ENCODE measurements around the gene LBX1.

Gene LBX1

DNA sequence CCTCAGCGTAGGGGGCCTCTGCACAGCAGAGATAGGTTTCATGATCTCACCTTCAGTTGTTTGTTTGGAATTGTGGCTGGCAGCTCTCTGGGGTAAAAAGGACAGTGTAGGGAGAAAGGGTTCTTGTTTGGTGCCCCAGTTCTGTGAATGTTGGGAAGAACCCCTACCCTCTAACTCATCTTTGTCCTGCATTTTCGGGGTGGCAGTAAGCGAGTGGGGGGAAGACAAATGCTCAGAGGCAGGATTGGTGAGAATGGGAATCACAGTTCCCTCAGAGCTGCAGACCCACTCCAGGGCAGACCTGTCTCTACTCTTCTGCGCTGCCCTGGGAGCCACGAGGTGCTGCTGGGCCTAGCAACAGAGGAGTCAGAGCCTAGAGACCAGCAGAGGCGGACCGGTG is 1.8 kb upstream of the LBX1 start:
- TF ChIP-seq CTCF (IDR thresholded peaks at IDR 0.05; ENCODE audit: insufficient read depth, low read length, poor library complexity, severe bottlenecking) = no peak
- H3K4me3 ChIP-seq (replicated peaks; ENCODE audit: low read depth, low read length) = no peak overlapping the region
- no peaks in the 10 kb centered on the region for H3K36me3 ChIP-seq (ENCODE audit: control insufficient read depth, insufficient read depth, low read length)
- no peak for DNase-seq (ENCODE audit: extremely low read depth, insufficient read length)
- peaks cover 9% of the 10 kb centered on the region for H3K27me3 ChIP-seq (replicated peaks; ENCODE audit: control insufficient read depth, insufficient read depth, low read length)

DNA sequence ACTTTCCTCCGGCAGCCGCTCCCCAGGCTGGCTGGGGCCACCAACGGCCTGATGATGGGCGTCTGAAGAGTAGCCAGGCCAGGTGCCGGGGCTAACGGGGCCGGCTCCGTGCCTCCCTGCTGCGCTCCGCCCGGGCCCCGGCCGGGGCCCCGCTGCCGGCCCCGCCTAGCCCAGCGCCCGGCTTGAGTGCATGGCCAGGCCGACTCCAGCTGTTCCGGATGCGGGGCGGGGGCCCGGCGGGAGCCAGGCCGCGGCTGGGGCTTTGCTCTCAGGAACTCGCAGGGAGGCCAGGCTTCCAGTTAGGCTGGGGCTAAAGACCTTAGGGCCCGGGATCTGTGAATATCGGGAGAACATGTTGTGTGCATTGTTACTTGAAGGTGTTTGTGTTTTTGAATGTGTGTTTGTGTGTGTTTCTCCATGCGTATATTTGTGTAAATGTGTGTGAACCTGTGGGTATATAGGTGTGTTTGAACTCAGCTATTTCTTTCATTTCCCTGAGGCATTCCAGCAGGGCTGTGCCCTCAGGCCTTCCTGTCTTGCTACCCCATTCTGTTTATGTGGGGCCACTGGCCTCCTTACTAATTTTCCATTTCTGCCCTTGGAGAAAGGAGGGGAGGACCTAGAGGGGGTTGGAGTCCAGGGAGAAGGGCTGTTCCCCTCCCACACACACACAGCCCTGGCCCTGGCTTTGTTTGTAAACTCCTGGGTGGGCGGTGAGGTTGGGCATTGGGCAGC is 1.1 kb upstream of the LBX1 start:
- Histone ChIP-seq H3K27me3 (replicated peaks; ENCODE audit: control insufficient read depth, insufficient read depth, low read length) (peaks cover 9% of the 10 kb centered on the region), H3K4me3 (replicated peaks; ENCODE audit: low read depth, low read length) (no peak overlapping the region), H3K36me3 (ENCODE audit: control insufficient read depth, insufficient read depth, low read length) (no peaks in the 10 kb centered on the region)
- no peak for TF ChIP-seq CTCF (IDR thresholded peaks at IDR 0.05; ENCODE audit: insufficient read depth, low read length, poor library complexity, severe bottlenecking)
- no peak for DNase-seq (ENCODE audit: extremely low read depth, insufficient read length)

- no peak for DNase-seq (ENCODE audit: extremely low read depth, insufficient read length)
- Histone ChIP-seq H3K4me3 (replicated peaks; ENCODE audit: low read depth, low read length) (no peak overlapping the region), H3K27me3 (replicated peaks; ENCODE audit: control insufficient read depth, insufficient read depth, low read length) (peaks cover 9% of the 10 kb centered on the region)
Measured at GRCh38 chr10:101228966-101229265, 347 bp downstream of the LBX1 start.

GRCh38 chr10:101228153-101228965 is 904 bp downstream of the LBX1 start:
- no peak overlapping the region for H3K4me3 ChIP-seq (replicated peaks; ENCODE audit: low read depth, low read length)
- TF ChIP-seq CTCF (IDR thresholded peaks at IDR 0.05; ENCODE audit: insufficient read depth, low read length, poor library complexity, severe bottlenecking) = no peak
- H3K36me3 ChIP-seq (ENCODE audit: control insufficient read depth, insufficient read depth, low read length) = no peaks in the 10 kb centered on the region
- peaks cover 9% of the 10 kb centered on the region for H3K27me3 ChIP-seq (replicated peaks; ENCODE audit: control insufficient read depth, insufficient read depth, low read length)
- no peak for DNase-seq (ENCODE audit: extremely low read depth, insufficient read length)

More at GRCh38 chr10:101228966-101229265, 347 bp downstream of the LBX1 start:
- TF ChIP-seq CTCF (IDR thresholded peaks at IDR 0.05; ENCODE audit: insufficient read depth, low read length, poor library complexity, severe bottlenecking) = no peak
- H3K36me3 ChIP-seq (ENCODE audit: control insufficient read depth, insufficient read depth, low read length) = no peaks in the 10 kb centered on the region

DNA sequence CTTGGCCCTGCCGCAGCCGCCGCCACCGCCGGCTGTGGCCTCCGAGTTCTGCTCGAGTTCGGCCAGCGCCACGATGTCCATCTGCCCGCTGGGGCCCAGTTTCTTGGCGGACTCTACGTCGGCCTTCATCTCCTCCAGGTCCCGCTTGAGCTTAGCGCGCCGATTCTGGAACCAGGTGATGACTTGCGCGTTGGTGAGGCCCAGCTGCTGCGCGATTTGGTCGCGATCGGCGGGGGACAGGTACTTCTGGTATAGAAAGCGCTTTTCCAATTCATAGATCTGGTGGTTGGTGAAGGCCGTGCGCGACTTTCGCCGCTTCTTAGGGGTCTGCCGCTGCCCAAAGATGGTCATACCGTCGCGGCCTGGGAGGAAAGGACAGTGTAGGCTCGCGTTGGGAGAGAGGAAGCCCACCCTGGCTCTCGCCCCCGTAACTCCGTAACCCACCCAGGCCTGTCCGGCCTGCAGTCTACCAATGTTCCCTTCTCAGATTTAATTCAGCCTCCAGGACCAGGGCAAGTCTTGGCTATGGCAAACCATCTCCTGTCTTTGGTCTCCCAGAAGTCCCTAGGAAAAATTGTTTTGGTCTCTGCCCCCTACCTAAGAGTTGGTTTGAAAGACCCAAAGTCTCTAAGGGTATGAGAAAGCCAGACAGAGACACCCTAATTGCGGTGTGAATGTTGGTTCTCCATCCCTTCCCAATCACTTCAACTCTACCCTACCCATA is 1.7 kb downstream of the LBX1 start:
- TF ChIP-seq CTCF (IDR thresholded peaks at IDR 0.05; ENCODE audit: insufficient read depth, low read length, poor library complexity, severe bottlenecking) = no peak
- Histone ChIP-seq H3K4me3 (replicated peaks; ENCODE audit: low read depth, low read length) (no peak overlapping the region), H3K27me3 (replicated peaks; ENCODE audit: control insufficient read depth, insufficient read depth, low read length) (peaks cover 9% of the 10 kb centered on the region), H3K36me3 (ENCODE audit: control insufficient read depth, insufficient read depth, low read length) (no peaks in the 10 kb centered on the region)
- no peak for DNase-seq (ENCODE audit: extremely low read depth, insufficient read length)
